ENCODE results near the gene AGAP5. TPM values are rescaled to one million over a fixed set of nuclear protein-coding genes. Genes with fewer than 3 reads are reported as not detected.

The AGAP5 gene
- total and polyA plus RNA-seq, 2 of the 13 experiments (the other 11 are each of a cell fraction or from before 2014, with no cell fraction given) = 5.3 to 7.9 TPM

DNA sequence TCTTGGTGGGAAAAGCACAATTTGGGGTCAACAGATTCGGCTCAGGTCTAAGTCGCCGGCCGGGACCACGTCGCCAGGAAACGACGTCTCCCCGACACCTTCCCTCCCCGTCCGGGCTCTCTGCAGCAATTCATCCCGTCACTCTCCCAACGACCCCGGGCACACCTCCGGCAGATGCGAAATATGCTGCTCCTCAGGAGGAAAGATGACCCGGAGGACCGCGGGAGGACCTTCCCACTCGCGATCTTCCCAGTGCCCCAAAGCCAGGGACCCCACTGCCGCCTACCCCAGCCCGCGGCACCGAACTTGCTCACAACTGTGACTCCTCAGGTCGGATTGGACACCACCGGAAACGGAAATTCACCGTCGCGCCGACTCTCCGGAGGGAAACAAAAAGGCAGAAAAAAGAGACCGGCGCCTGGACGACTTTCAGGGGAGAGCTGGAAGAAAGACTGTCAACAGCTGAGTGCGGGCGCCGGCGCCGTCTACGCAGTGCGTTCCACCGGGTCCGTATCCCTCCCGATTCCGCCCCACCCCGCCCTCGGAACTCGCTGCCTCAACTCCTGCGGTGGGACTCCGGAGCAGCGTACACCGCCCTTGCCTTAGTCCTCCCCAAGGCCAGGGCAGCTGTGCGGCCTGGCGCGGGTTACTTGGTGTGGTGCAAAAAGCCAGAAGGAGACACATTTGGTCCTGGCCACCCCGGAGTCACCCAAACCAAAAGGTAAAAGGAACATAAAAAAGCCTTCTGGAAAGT, 32.4 kb upstream of the AGAP5 start (continued):
- TF ChIP-seq, protein P1, sequence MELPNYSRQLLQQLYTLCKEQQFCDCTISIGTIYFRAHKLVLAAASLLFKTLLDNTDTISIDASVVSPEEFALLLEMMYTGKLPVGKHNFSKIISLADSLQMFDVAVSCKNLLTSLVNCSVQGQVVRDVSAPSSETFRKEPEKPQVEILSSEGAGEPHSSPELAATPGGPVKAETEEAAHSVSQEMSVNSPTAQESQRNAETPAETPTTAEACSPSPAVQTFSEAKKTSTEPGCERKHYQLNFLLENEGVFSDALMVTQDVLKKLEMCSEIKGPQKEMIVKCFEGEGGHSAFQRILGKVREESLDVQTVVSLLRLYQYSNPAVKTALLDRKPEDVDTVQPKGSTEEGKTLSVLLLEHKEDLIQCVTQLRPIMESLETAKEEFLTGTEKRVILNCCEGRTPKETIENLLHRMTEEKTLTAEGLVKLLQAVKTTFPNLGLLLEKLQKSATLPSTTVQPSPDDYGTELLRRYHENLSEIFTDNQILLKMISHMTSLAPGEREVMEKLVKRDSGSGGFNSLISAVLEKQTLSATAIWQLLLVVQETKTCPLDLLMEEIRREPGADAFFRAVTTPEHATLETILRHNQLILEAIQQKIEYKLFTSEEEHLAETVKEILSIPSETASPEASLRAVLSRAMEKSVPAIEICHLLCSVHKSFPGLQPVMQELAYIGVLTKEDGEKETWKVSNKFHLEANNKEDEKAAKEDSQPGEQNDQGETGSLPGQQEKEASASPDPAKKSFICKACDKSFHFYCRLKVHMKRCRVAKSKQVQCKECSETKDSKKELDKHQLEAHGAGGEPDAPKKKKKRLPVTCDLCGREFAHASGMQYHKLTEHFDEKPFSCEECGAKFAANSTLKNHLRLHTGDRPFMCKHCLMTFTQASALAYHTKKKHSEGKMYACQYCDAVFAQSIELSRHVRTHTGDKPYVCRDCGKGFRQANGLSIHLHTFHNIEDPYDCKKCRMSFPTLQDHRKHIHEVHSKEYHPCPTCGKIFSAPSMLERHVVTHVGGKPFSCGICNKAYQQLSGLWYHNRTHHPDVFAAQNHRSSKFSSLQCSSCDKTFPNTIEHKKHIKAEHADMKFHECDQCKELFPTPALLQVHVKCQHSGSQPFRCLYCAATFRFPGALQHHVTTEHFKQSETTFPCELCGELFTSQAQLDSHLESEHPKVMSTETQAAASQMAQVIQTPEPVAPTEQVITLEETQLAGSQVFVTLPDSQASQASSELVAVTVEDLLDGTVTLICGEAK (IDR thresholded peaks at IDR 0.05) = peak; percentile 97
- TF ChIP-seq, protein P1 (CRISPR knock-in tag; IDR thresholded peaks at IDR 0.05) = peak; percentile 72; the same call in 1 of the 2 replicates
- TF ChIP-seq ZNF570 (CRISPR knock-in tag; IDR thresholded peaks at IDR 0.05; ENCODE audit: borderline replicate concordance) = no peak
- TF ChIP-seq HDAC1 (CRISPR knock-in tag; IDR thresholded peaks at IDR 0.05) = peak; percentile 97
- TF ChIP-seq JUN (CRISPR knock-in tag; IDR thresholded peaks at IDR 0.05) = peak; percentile 71; the same call in 1 of the 2 replicates
- peak; percentile 48; the same call in 1 of the 2 replicates for TF ChIP-seq ZNF143 (CRISPR knock-in tag; IDR thresholded peaks at IDR 0.05)
- no peak for TF ChIP-seq ATAD3A (CRISPR knock-in tag; IDR thresholded peaks at IDR 0.05)
- TF ChIP-seq NFRKB (IDR thresholded peaks at IDR 0.05) = no peak
- TF ChIP-seq, protein P2, sequence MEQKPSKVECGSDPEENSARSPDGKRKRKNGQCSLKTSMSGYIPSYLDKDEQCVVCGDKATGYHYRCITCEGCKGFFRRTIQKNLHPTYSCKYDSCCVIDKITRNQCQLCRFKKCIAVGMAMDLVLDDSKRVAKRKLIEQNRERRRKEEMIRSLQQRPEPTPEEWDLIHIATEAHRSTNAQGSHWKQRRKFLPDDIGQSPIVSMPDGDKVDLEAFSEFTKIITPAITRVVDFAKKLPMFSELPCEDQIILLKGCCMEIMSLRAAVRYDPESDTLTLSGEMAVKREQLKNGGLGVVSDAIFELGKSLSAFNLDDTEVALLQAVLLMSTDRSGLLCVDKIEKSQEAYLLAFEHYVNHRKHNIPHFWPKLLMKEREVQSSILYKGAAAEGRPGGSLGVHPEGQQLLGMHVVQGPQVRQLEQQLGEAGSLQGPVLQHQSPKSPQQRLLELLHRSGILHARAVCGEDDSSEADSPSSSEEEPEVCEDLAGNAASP (CRISPR knock-in tag; IDR thresholded peaks at IDR 0.05; ENCODE audit: borderline replicate concordance) = peak; percentile 71; the same call in 1 of the 2 replicates
- TF ChIP-seq SRF (IDR thresholded peaks at IDR 0.05; ENCODE audit: low read depth, low read length) = peak; percentile 76; the same call in 1 of the 2 replicates
- TF ChIP-seq ZNF709 (CRISPR knock-in tag; IDR thresholded peaks at IDR 0.05) = no peak
- TF ChIP-seq ZNF83 (CRISPR knock-in tag; IDR thresholded peaks at IDR 0.05; ENCODE audit: borderline replicate concordance) = 0 out of 2 replicates have a peak, but pooled peaks have one; percentile 38
- TF ChIP-seq ZNF737 (CRISPR knock-in tag; IDR thresholded peaks at IDR 0.05; ENCODE audit: borderline replicate concordance) = no peak

All from HepG2 (cell line).